ENCODE results near the gene COG5. TPM values are rescaled to one million over a fixed set of nuclear protein-coding genes. Genes with fewer than 3 reads are reported as not detected.
"Not testable (repeated sequence)": the region's sequence is repeated elsewhere in the genome, so short reads cannot be mapped to it uniquely, and the experiment has no call there.

The COG5 gene
- total RNA-seq, 1 experiment from 2014 or later, result 20.2 TPM

DNA sequence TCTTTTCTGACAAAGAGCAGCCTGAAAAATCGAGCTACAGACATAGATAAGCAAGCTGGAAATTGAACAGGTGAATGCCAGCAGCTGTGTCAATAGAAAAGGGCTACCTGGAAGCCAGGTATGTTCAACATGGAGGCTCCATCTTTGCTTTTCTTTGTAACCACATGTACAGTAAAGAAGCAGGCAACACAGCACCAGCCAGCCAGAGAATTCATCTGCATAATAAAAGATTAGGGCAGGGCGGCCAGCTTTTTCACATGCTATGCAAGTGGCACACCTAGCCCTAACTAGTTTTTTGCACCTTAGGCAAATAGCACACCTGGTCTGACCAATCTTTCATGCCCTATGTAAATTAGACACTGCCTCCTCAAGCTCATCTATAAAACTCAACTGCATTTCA lies 25.7 kb downstream of the COG5 start:
- Histone ChIP-seq H2BK120ac (ENCODE audit: low read depth, low read length, poor library complexity, severe bottlenecking) (no peak overlapping the region), H4K91ac (ENCODE audit: insufficient read length, low read depth, low read length) (no peak overlapping the region), H3K79me1 (ENCODE audit: insufficient read depth, low read depth, low read length, poor library complexity, severe bottlenecking) (no peaks in the 10 kb centered on the region), H4K5ac (ENCODE audit: insufficient read length, low read depth, low read length) (no peak overlapping the region), H3K4ac (ENCODE audit: low read depth, low read length) (no peak overlapping the region), H4K8ac (replicated peaks; ENCODE audit: insufficient read length, low read depth, low read length) (no peak overlapping the region), H2BK15ac (ENCODE audit: low read depth, low read length) (no peak overlapping the region), H3K14ac (ENCODE audit: insufficient read depth, low read length) (no peak overlapping the region), H3K27ac (ENCODE audit: insufficient read length, low read depth, low read length) (no peak overlapping the region), H3K27me3 (ENCODE audit: insufficient read depth, low read length) (no peaks in the 10 kb centered on the region), H2BK20ac (ENCODE audit: low read depth, low read length, poor library complexity, severe bottlenecking) (no peak overlapping the region), H3K9ac (ENCODE audit: extremely low read depth, insufficient read length, low read length) (no peak overlapping the region), H2AFZ (ENCODE audit: low read length) (no peak overlapping the region), H3K56ac (ENCODE audit: insufficient read length, low read depth, low read length) (no peak overlapping the region), H4K20me1 (ENCODE audit: control insufficient read depth, insufficient read depth, insufficient read length) (no peaks in the 10 kb centered on the region), H2AK5ac (ENCODE audit: insufficient read length, low read length) (no peak overlapping the region), H3K23me2 (ENCODE audit: insufficient read length, low read depth, low read length, poor library complexity, severe bottlenecking) (no peaks in the 10 kb centered on the region), H2BK5ac (ENCODE audit: insufficient read length, low read length) (no peak overlapping the region), H2BK12ac (ENCODE audit: insufficient read length, low read depth, low read length) (no peak overlapping the region), H3K23ac (ENCODE audit: insufficient read length, low read depth, low read length) (no peak overlapping the region), H3K4me1 (ENCODE audit: insufficient read depth, low read length) (no peaks in the 10 kb centered on the region), H3K9me3 (ENCODE audit: control insufficient read depth, low read depth, low read length) (no peaks in the 10 kb centered on the region), H3K18ac (ENCODE audit: insufficient read length, low read depth, low read length) (no peak overlapping the region), H3T11ph (ENCODE audit: low read length) (no peak overlapping the region), H3K79me2 (ENCODE audit: insufficient read depth, low read length) (no peaks in the 10 kb centered on the region), H3K4me2 (ENCODE audit: insufficient read depth, insufficient read length, low read length) (no peak overlapping the region)
- TF ChIP-seq, protein P1, sequence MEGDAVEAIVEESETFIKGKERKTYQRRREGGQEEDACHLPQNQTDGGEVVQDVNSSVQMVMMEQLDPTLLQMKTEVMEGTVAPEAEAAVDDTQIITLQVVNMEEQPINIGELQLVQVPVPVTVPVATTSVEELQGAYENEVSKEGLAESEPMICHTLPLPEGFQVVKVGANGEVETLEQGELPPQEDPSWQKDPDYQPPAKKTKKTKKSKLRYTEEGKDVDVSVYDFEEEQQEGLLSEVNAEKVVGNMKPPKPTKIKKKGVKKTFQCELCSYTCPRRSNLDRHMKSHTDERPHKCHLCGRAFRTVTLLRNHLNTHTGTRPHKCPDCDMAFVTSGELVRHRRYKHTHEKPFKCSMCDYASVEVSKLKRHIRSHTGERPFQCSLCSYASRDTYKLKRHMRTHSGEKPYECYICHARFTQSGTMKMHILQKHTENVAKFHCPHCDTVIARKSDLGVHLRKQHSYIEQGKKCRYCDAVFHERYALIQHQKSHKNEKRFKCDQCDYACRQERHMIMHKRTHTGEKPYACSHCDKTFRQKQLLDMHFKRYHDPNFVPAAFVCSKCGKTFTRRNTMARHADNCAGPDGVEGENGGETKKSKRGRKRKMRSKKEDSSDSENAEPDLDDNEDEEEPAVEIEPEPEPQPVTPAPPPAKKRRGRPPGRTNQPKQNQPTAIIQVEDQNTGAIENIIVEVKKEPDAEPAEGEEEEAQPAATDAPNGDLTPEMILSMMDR (conservative IDR thresholded peaks at IDR 0.05), result no peak
- H3K4me3 Mint-ChIP-seq, result no peak overlapping the region
- peaks cover 22 to 23% (median 22%) of the 10 kb centered on the region in 3 experiments for H3K36me3 Mint-ChIP-seq (ENCODE audit: insufficient read depth in 1 of 3, low read depth in 3 of 3)
- no CpG with 5 or more reads among the region's 2 CpGs for WGBS (ENCODE audit: extremely low coverage, insufficient read length, low lambda C conversion rate)
- H3K4me1 Mint-ChIP-seq, result peaks cover 5 to 6% of the 10 kb centered on the region in 2 experiments
- H3K27ac Mint-ChIP-seq, result peak overlapping the region in 2 of 3 experiments; percentile 44 to 76; a peak in 2 of 7 replicates
- peaks cover 3 to 8% of the 10 kb centered on the region in 2 experiments; a peak in 2 of 5 replicates for H3K9me3 Mint-ChIP-seq
- H3K27me3 Mint-ChIP-seq (ENCODE audit: low read depth), result no peaks in the 10 kb centered on the region
- no peak for DNase-seq

DNA sequence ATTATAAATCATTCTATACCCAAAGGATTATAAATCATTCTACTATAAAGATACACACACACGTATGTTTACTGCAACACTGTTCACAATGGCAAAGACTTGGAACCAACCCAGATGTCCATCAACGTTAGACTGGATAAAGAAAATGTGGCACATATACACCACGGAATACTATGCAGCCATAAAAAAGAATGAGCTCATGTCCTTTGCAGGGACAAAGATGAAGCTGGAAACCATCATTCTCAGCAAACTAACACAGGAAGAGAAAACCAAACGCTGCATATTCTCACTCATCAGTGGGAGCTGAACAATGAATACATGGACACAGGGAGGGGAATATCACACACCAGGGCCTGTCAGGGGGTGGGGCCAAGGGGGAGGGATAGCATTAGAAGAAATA lies 26.5 kb downstream of the COG5 start:
- H3K27me3 ChIP-seq (ENCODE audit: insufficient read depth, low read length); H3K14ac ChIP-seq (ENCODE audit: insufficient read depth, low read length); H3K79me2 ChIP-seq (ENCODE audit: insufficient read depth, low read length); H3K4ac ChIP-seq (ENCODE audit: low read depth, low read length); H2BK5ac ChIP-seq (ENCODE audit: insufficient read length, low read length); H2BK15ac ChIP-seq (ENCODE audit: low read depth, low read length); H2BK20ac ChIP-seq (ENCODE audit: low read depth, low read length, poor library complexity, severe bottlenecking); H4K91ac ChIP-seq (ENCODE audit: insufficient read length, low read depth, low read length); H3K9ac ChIP-seq (ENCODE audit: extremely low read depth, insufficient read length, low read length); H4K5ac ChIP-seq (ENCODE audit: insufficient read length, low read depth, low read length); H3K18ac ChIP-seq (ENCODE audit: insufficient read length, low read depth, low read length); H3K4me3 Mint-ChIP-seq; H4K20me1 ChIP-seq (ENCODE audit: control insufficient read depth, insufficient read depth, insufficient read length); H3K9me3 ChIP-seq (ENCODE audit: control insufficient read depth, low read depth, low read length); H2BK12ac ChIP-seq (ENCODE audit: insufficient read length, low read depth, low read length); DNase-seq; H2BK120ac ChIP-seq (ENCODE audit: low read depth, low read length, poor library complexity, severe bottlenecking); H3K27ac ChIP-seq (ENCODE audit: insufficient read length, low read depth, low read length); H3K4me1 ChIP-seq (ENCODE audit: insufficient read depth, low read length); H4K8ac ChIP-seq (replicated peaks; ENCODE audit: insufficient read length, low read depth, low read length); H3K9me3 Mint-ChIP-seq; H3K27me3 Mint-ChIP-seq (ENCODE audit: low read depth); H3K23me2 ChIP-seq (ENCODE audit: insufficient read length, low read depth, low read length, poor library complexity, severe bottlenecking); H3K4me2 ChIP-seq (ENCODE audit: insufficient read depth, insufficient read length, low read length); H2AFZ ChIP-seq (ENCODE audit: low read length); H3K56ac ChIP-seq (ENCODE audit: insufficient read length, low read depth, low read length); H2AK5ac ChIP-seq (ENCODE audit: insufficient read length, low read length); H3K23ac ChIP-seq (ENCODE audit: insufficient read length, low read depth, low read length); H3K79me1 ChIP-seq (ENCODE audit: insufficient read depth, low read depth, low read length, poor library complexity, severe bottlenecking); H3K4me1 Mint-ChIP-seq; H3K27ac Mint-ChIP-seq; H3T11ph ChIP-seq (ENCODE audit: low read length): not testable (repeated sequence)
- WGBS (ENCODE audit: extremely low coverage, insufficient read length, low lambda C conversion rate), result no CpG with 5 or more reads among the region's 4 CpGs
- peaks cover 19 to 23% (median 21%) of the 10 kb centered on the region in 3 experiments for H3K36me3 Mint-ChIP-seq (ENCODE audit: insufficient read depth in 1 of 3, low read depth in 3 of 3)

Measured in H9 (cell line).